ENCODE results near the gene PPDPF. TPM values are rescaled to one million over a fixed set of nuclear protein-coding genes. Genes with fewer than 3 reads are reported as not detected.

The PPDPF gene
- total RNA-seq, 4 donors from 2014 or later, result 114 to 256 (median 162) TPM

DNA sequence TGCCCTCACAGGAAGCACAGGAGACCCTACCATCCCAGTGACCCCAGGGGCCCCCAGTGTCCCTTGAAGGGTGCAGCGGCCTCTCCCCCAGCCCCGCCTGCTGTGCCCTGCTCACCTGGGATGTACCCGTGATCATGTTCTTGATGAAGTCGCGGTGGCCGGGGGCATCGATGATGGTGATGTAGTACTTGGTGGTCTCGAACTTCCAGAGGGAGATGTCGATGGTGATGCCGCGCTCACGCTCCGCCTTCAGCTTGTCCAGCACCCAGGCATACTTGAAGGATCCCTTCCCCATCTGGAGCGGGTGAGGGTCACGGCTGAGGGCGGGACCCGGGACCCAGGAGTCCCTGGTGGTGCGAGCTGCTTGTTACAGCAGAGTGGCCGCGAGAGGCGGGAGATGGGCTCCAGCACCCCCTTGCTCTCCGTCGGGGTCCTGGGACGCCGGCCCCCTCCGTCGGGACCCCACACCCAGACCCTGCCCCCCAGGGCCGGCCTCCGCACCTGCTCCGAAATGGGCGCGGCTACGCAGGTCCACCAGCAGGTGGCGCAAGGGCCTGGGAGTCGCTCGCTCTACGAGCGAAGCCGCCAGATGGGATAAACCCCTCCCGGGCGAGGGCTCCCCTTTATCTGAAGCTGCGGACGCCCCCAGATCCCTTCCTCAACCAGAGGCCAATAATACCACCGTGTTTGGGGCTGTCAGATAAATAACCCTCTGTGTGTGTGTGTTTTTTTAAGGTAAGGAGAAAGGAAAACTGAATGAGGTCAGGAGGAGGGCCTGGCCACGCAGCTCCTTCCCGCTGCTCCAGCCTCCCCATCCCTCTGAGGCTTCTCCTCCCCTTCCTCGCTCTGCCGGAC is 24.6 kb upstream of the PPDPF start:
- Histone ChIP-seq H3K9me3 (no peaks in the 10 kb centered on the region), H3K36me3 (no peaks in the 10 kb centered on the region), H3K4me3 (peak overlapping the region in 1 of 2 donors; percentile 39), H3K4me1 (peaks cover 0 to 44% (median 12%) of the 10 kb centered on the region in 3 donors), H3K27me3 (peaks cover 72% of the 10 kb centered on the region), H3K27ac (no peak overlapping the region)
- 0% methylated on average over 1 of the region's 48 CpGs; no CpG with 5 or more reads in 1 of the 2 donors for WGBS, 2 donors (ENCODE audit: low coverage in 1 of 2)
- TF ChIP-seq EP300 (IDR thresholded peaks at IDR 0.05) (no peak), POLR2A (IDR thresholded peaks at IDR 0.05) (no peak), POLR2AphosphoS5 (IDR thresholded peaks at IDR 0.05) (no peak)
- TF ChIP-seq, protein P1, sequence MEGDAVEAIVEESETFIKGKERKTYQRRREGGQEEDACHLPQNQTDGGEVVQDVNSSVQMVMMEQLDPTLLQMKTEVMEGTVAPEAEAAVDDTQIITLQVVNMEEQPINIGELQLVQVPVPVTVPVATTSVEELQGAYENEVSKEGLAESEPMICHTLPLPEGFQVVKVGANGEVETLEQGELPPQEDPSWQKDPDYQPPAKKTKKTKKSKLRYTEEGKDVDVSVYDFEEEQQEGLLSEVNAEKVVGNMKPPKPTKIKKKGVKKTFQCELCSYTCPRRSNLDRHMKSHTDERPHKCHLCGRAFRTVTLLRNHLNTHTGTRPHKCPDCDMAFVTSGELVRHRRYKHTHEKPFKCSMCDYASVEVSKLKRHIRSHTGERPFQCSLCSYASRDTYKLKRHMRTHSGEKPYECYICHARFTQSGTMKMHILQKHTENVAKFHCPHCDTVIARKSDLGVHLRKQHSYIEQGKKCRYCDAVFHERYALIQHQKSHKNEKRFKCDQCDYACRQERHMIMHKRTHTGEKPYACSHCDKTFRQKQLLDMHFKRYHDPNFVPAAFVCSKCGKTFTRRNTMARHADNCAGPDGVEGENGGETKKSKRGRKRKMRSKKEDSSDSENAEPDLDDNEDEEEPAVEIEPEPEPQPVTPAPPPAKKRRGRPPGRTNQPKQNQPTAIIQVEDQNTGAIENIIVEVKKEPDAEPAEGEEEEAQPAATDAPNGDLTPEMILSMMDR (IDR thresholded peaks at IDR 0.05), result peak in 3 of 4 experiments; percentile 71 to 96 (median 87)
- peak; percentile 68 for ATAC-seq

DNA sequence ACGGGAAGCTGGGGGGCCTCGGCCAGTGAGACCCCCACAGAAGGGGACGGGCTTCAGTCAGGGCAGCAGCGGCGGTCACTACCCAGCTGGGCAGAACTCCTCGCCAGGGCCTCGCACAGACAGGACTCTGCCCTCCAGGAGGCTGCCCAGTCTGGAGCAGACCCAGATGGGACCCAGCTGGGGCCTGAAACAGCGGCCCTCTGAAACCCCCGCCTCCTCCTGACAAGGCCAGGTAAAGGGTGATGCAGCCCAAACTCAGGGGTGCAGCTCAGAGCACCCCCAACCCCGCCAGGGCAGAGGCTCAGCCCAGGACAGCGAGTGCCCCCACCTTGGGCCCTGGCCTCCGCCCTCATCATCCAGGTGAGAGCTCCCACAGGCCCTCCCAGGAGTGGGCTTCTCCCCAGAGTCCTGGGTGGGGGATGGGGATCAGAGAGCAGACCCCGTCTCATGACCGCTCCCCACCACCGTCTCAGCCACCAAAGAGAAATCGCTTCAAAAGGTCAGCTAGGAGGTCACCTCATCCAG is 23.9 kb upstream of the PPDPF start:
- ATAC-seq, result peak; percentile 15

DNA sequence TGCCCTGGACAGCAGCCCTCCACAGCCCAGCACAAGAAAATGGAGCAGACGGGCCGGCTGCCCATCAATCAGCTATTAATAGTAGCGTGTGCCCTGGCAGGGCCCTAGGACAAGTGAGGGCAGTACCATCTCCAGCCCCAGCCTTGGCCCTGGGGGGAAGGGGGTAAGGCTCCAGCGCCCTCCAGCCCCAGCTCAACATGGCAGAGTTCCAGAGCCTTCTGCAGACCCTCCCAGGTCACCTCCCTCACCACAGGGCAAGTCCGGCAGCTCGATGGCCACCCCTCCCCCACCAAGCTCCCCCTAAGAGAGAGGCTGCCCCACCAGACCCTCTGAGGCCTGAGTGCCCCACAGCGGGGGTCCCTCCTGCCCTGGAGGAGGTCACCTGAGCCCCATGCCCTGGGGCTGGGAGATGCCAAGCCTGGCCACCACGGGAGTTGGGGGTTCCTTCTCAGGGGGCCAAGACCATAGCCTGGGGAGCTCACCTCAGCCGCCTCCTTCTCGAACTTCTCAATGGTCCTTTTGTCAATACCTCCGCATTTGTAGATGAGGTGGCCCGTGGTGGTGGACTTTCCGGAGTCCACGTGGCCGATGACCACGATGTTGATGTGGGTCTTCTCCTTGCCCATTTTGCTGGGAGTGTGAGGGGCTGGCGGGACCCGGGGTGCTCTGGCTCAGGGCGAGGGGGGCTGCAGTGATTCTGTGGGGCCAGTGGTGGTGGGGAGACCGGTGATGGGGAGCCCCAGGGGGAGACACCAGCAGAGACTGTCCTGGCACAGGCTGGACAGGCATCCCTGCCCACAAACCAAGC is 23.2 kb upstream of the PPDPF start:
- TF ChIP-seq, protein P1 (IDR thresholded peaks at IDR 0.05), result no peak
- TF ChIP-seq POLR2A (IDR thresholded peaks at IDR 0.05), result no peak
- TF ChIP-seq EP300 (IDR thresholded peaks at IDR 0.05), result no peak
- TF ChIP-seq POLR2AphosphoS5 (IDR thresholded peaks at IDR 0.05), result no peak
- WGBS, 2 donors (ENCODE audit: low coverage in 1 of 2), result 91% methylated on average over 4 of the region's 20 CpGs; no CpG with 5 or more reads in 1 of the 2 donors
- Histone ChIP-seq H3K36me3 (no peaks in the 10 kb centered on the region), H3K27me3 (peaks cover 80% of the 10 kb centered on the region), H3K4me3 (no peak overlapping the region), H3K9me3 (no peaks in the 10 kb centered on the region), H3K4me1 (peaks cover 0 to 48% (median 12%) of the 10 kb centered on the region in 3 donors), H3K27ac (no peak overlapping the region)
- no peak for ATAC-seq

More for the DNA sequence above, 23.9 kb upstream of the PPDPF start:
- Histone ChIP-seq H3K9me3 (no peaks in the 10 kb centered on the region), H3K4me1 (peaks cover 0 to 44% (median 12%) of the 10 kb centered on the region in 3 donors), H3K4me3 (peak overlapping the region in 1 of 2 donors; percentile 39), H3K36me3 (no peaks in the 10 kb centered on the region), H3K27me3 (peaks cover 73% of the 10 kb centered on the region), H3K27ac (no peak overlapping the region)
- WGBS, 2 donors (ENCODE audit: low coverage in 1 of 2), result no CpG with 5 or more reads among the region's 16 CpGs
- TF ChIP-seq POLR2A (IDR thresholded peaks at IDR 0.05) (no peak), EP300 (IDR thresholded peaks at IDR 0.05) (no peak), POLR2AphosphoS5 (IDR thresholded peaks at IDR 0.05) (no peak)
- TF ChIP-seq, protein P1 (IDR thresholded peaks at IDR 0.05), result no peak

DNA sequence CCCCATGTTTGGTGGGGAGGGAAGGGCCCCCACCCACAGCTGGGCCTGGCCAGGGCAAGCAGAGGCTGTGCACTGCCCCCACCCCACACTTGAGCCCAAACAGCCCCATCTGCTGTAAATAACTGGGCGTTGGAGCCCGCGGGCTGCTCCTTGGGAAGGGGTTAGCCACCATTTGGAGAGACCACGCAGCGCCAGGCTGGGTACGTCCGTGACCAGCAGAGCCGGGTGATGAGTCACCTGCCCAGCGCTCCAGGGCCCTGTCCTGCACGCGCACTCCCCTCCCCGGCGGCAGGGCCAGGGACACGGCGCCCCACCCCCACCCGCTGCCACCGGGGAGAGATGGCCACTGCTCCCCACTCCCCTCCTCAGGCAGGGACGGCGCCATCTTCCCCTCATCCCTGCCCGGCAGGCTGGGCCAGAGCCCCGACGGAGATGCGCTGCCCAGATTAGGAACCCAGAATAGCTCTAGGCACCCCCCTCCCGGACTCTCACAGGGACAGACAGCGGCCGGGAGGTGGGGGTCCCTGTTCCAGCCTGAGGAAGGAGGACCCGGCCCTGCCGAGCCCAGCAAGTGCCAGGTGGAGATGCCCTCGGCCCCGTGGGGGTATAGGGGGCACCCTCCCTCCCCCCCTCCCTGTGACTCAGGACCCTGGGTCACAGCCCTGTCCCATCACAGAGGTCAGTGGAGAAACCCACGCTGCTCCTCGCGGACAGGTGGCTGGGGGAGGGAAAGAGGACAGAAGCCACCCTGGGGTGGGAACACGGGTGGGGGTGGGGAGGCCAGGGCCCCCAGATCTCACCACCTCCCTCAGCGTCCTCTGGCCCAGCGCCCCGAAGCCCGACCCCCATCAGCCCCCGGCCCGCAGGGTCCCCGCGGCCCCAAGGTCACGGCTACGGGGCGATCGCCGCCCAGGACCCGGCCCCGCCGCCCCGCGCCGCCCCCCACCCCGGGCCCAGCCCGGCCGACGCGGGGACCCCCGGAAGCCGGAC is 22.3 kb upstream of the PPDPF start:
- ATAC-seq, result peak; percentile 29
- Histone ChIP-seq H3K36me3 (no peaks in the 10 kb centered on the region), H3K27me3 (peaks cover 89% of the 10 kb centered on the region), H3K27ac (no peak overlapping the region), H3K4me1 (peaks cover 0 to 48% (median 12%) of the 10 kb centered on the region in 3 donors), H3K9me3 (no peaks in the 10 kb centered on the region), H3K4me3 (peak overlapping the region in 1 of 2 donors; percentile 55)
- TF ChIP-seq, protein P1 (IDR thresholded peaks at IDR 0.05), result no peak
- TF ChIP-seq POLR2A (IDR thresholded peaks at IDR 0.05) (no peak), POLR2AphosphoS5 (IDR thresholded peaks at IDR 0.05) (no peak), EP300 (IDR thresholded peaks at IDR 0.05) (no peak)
- WGBS, 2 donors (ENCODE audit: low coverage in 1 of 2), result no CpG with 5 or more reads among the region's 60 CpGs
